ENCODE data around the gene DYNLT5.

GRCh38 chr1:66712839-66713238, 39.4 kb upstream of the DYNLT5 start:
- TF ChIP-seq, protein P1, sequence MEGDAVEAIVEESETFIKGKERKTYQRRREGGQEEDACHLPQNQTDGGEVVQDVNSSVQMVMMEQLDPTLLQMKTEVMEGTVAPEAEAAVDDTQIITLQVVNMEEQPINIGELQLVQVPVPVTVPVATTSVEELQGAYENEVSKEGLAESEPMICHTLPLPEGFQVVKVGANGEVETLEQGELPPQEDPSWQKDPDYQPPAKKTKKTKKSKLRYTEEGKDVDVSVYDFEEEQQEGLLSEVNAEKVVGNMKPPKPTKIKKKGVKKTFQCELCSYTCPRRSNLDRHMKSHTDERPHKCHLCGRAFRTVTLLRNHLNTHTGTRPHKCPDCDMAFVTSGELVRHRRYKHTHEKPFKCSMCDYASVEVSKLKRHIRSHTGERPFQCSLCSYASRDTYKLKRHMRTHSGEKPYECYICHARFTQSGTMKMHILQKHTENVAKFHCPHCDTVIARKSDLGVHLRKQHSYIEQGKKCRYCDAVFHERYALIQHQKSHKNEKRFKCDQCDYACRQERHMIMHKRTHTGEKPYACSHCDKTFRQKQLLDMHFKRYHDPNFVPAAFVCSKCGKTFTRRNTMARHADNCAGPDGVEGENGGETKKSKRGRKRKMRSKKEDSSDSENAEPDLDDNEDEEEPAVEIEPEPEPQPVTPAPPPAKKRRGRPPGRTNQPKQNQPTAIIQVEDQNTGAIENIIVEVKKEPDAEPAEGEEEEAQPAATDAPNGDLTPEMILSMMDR (IDR thresholded peaks at IDR 0.05): no peak
- no peak for TF ChIP-seq POLR2AphosphoS5 (IDR thresholded peaks at IDR 0.05)
